ENCODE results near the gene RGS8. TPM values are rescaled to one million over a fixed set of nuclear protein-coding genes. Genes with fewer than 3 reads are reported as not detected.

The RGS8 gene
- 2.9 and 8.3 TPM in 2 replicates for polyA plus RNA-seq
- 24.9 and 26.1 TPM in 2 replicates for polyA minus RNA-seq

DNA sequence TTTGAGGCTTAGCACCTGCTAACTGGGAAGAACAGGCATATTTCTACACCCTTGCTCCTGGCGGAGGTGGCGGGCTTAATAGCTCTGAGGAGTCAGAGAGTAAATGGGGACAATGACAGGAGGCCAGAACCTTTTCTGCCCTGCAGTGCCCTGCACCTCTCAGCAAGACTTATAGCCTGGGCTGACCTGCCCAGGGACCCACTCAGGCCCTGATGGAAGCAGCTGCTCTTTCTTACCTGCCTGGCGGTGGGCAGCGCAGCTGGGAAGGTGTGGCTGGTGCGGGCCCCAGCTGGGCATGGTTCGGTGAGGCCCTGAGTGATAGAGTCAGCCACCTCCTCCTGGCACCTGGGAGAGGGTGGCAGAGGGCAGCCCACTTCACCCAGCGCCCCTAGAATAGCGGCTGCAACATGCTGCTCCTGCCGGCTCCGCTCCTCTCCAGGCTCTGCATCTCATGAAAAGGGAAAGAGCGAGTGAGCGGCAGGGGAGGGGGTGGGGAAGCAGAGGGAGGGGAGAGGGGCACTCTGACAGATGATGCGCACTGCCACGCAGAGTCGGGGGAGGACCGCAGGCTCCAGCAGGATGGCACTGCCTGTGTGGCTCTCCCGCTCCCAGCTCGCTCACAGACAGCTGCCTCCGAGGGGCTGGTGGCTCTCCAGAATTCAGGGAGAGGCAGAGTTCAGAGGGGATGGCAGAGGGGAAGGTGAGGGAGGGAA is at the start of gene RGS8:
Gene RGS8 (minus strand): TSS at position 472 of the 713 bp plus-strand sequence. CDS start 14,938 bp downstream, outside the sequence.
- TF ChIP-seq TAF1 (IDR thresholded peaks at IDR 0.05; ENCODE audit: low read depth) (no peak), REST (IDR thresholded peaks at IDR 0.05; ENCODE audit: borderline replicate concordance) (no peak), MXI1 (conservative IDR thresholded peaks at IDR 0.05; ENCODE audit: poor library complexity, severe bottlenecking) (no peak), POLR2AphosphoS5 (IDR thresholded peaks at IDR 0.05) (peak; percentile 22), EP300 (conservative IDR thresholded peaks at IDR 0.05; ENCODE audit: poor library complexity, severe bottlenecking) (peak; percentile 11)
- Histone ChIP-seq H3K79me2 (replicated peaks; ENCODE audit: insufficient read depth, low read length) (no peaks in the 10 kb centered on the region), H2AFZ (ENCODE audit: low read depth, low read length) (peak within 1 kb of the TSS; percentile 15), H3K9ac (ENCODE audit: low read length) (peak within 1 kb of the TSS; percentile 44), H3K9me2 (ENCODE audit: insufficient read depth, low read length) (no peaks in the 10 kb centered on the region), H3K27me3 (ENCODE audit: insufficient read depth, low read depth, low read length) (no peaks in the 10 kb centered on the region), H3F3A (ENCODE audit: insufficient read depth, low read length, poor library complexity, severe bottlenecking) (no peaks in the 10 kb centered on the region), H4K20me1 (ENCODE audit: insufficient read depth) (no peaks in the 10 kb centered on the region), H3K9me3 (ENCODE audit: low read length) (no peaks in the 10 kb centered on the region), H3K4me3 (ENCODE audit: low read length) (peak within 1 kb of the TSS; percentile 54), H3K27ac (ENCODE audit: low read length) (no peak within 1 kb of the TSS), H3K4me2 (ENCODE audit: low read length) (no peak within 1 kb of the TSS), H3K36me3 (ENCODE audit: insufficient read depth, low read length) (no peaks in the 10 kb centered on the region)

GRCh38 chr1:182731852-182732575 is 47.6 kb upstream of the RGS8 start:
- Histone ChIP-seq H3K36me3 (ENCODE audit: insufficient read depth, low read length) (no peaks in the 10 kb centered on the region), H3K27ac (ENCODE audit: low read length) (no peak overlapping the region), H3K9me2 (ENCODE audit: insufficient read depth, low read length) (no peaks in the 10 kb centered on the region), H3K9ac (ENCODE audit: low read length) (no peak overlapping the region), H3K27me3 (ENCODE audit: insufficient read depth, low read depth, low read length) (no peaks in the 10 kb centered on the region), H3K9me3 (ENCODE audit: low read length) (no peaks in the 10 kb centered on the region), H4K20me1 (ENCODE audit: insufficient read depth) (no peaks in the 10 kb centered on the region), H3F3A (ENCODE audit: insufficient read depth, low read length, poor library complexity, severe bottlenecking) (no peaks in the 10 kb centered on the region), H2AFZ (ENCODE audit: low read depth, low read length) (no peak overlapping the region), H3K4me3 (ENCODE audit: low read length) (no peak overlapping the region), H3K79me2 (replicated peaks; ENCODE audit: insufficient read depth, low read length) (no peaks in the 10 kb centered on the region), H3K4me2 (ENCODE audit: low read length) (no peak overlapping the region)
- TF ChIP-seq RAD21 (conservative IDR thresholded peaks at IDR 0.05) (no peak), EZH2 (IDR thresholded peaks at IDR 0.05; ENCODE audit: borderline replicate concordance, insufficient read depth, low read length, poor library complexity, severe bottlenecking) (no peak), SMC3 (conservative IDR thresholded peaks at IDR 0.05; ENCODE audit: poor library complexity) (no peak), EP300 (conservative IDR thresholded peaks at IDR 0.05; ENCODE audit: poor library complexity, severe bottlenecking) (no peak), TAF1 (IDR thresholded peaks at IDR 0.05; ENCODE audit: low read depth) (no peak), POLR2AphosphoS5 (IDR thresholded peaks at IDR 0.05) (no peak), REST (IDR thresholded peaks at IDR 0.05; ENCODE audit: borderline replicate concordance) (no peak), MXI1 (conservative IDR thresholded peaks at IDR 0.05; ENCODE audit: poor library complexity, severe bottlenecking) (no peak)
- TF ChIP-seq, protein P1, sequence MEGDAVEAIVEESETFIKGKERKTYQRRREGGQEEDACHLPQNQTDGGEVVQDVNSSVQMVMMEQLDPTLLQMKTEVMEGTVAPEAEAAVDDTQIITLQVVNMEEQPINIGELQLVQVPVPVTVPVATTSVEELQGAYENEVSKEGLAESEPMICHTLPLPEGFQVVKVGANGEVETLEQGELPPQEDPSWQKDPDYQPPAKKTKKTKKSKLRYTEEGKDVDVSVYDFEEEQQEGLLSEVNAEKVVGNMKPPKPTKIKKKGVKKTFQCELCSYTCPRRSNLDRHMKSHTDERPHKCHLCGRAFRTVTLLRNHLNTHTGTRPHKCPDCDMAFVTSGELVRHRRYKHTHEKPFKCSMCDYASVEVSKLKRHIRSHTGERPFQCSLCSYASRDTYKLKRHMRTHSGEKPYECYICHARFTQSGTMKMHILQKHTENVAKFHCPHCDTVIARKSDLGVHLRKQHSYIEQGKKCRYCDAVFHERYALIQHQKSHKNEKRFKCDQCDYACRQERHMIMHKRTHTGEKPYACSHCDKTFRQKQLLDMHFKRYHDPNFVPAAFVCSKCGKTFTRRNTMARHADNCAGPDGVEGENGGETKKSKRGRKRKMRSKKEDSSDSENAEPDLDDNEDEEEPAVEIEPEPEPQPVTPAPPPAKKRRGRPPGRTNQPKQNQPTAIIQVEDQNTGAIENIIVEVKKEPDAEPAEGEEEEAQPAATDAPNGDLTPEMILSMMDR (IDR thresholded peaks at IDR 0.05; ENCODE audit: poor library complexity, severe bottlenecking), result no peak
